GM18519 (cell line): ENCODE results near the gene FGF19.

Experiments used
- ATAC-seq: cut with Tn5 transposase; IDR thresholded peaks from one replicate; pipeline ENCODE4 v1.9.1; 2021; ENCODE audit warnings: mild to moderate bottlenecking, moderate library complexity; ENCODE audit not compliant: unreplicated experiment, low FRiP score

FGF19 gene

DNA sequence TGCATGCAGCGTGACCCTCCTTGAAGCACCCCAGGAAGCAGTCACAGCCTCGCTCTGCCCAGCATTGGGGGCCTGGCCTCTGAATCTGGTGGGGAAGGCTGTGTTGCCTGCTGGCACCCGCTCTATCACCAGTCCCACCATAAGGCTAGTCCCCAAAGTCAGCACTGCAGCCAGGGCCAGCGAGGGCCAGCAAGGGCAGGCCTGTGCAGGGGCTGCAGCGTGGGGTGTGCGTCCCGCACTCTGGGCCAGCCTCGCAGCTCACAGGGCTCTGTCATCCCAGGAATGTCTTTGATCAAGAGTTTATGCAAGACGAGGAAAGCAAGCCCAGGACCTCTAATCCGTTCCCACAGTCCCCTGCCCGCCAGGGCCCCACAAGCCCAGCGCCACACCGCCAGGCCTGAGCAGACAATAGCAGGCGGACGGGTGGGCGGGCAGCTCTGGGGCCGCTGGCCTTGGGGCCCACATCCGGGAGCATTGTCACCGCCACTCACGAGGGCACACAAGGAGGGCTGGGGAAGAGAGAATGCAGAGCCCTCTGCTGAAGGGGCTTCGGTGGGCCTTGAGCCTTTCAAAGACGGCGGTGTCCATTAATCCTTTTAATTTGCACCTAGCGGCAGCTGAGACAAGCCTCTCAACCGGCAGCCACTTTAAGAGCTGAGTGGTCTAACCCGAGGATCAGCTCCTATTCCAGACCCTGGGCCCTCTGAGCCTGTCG lies 45.8 kb downstream of the FGF19 start:
- no peak for ATAC-seq

DNA sequence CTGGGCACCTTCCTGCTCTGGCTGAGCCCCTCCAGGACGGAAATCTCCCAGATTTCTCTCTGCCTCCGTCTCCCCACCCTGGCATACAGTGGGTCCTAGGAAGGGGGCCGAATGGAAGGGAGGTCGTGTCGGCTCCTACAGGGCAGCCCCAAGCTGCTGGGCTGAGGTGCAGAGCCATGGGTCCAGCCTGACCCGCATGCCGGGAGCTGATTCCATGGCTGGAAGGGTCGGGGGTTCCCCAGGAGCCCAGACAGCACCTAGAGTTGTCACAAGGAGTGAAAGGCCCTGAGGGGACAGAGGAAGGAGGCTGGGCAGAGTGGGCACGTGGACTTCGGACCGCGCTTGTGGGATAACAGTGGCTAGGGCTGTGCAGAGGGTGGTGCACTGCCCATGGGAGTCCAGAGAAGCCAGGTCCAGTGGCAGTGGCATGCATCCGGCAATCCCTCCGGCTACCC lies 46.3 kb downstream of the FGF19 start:
- no peak for ATAC-seq

DNA sequence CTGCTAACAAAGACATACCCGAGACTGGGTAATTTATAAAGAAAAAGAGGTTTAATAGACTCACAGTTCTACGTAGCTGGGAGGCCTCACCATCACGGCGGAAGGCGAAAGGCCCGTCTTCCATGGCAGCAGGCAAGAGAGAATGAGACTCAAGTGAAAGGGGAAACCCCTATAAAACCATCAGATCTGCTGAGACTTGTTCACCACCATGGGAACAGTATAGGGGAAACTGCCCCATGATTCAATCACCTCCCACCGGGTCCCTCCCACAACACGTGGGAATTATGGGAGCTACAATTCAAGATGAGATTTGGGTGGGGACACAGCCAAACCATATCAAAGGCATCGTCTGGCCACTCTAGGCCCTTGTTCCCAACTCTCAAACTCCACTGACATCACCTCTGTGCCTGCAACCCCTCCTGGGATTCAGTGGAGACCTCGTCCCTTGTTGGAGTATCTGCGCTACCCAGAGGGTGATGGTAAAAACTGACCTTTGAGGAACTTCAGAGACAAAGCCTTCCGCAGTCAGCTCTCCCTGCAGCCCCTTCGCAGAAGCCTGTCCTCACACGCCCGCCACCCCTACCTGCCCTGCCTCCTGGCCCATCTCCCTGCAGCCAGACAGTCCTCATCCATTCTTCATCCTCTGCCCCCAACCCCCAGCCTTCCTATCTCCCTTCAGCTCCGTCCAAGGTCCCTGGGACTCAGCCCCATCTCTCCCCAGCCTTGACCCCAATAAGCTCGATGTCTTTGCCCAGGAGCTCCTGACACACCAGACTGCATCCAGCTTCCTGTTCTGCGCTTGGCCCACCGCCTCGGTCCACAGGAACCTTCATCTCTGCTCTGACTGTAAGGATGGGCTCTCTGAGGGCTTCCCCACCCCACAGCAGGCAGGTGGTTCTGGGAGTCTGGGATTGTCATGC lies 47.0 kb downstream of the FGF19 start:
- ATAC-seq: no peak

DNA sequence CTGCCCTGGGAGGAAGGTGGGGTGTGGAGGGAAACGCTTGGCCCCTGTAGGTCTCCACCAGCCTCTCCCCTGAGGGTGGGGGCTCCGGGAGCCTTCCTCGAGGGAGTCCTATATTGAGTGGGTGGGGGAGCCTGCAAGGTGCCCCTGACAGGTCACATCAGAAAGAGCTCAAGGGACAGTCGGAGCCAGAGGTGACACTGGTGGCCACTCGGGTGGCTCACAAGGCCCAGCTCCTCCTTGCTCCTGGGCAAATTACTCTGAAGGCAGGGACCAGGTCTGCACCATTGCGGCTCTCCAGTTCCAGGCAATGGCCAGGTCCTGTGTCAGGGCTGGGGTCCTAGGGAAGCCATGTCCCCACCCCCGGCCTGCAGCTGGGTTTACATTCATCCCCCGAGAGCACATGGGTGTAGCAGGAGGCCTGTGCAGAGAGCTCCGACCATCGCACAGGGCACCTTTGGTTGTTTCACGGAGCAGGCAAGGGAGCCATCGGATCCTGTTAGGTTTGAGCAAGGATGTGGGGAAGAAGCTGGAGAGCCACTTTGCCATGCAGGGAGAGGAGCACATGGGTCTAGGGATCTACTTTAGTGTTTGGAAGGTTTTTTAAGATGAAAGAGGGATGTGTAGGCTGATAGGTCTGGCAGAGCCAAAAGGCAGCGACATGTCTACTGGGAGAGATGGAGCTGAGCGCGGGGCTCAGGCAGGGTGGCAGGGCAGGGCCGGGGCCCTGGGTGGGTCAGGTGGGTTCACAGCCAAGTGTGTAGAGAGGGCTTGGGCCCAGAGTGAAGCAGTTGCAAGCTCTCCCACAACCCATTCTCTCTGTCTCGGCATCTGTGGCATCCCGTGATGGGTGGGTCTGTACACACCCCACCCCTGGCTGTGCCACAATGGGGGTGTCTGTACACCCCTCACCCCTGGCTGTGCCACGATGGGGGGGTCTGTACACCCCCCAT lies 48.1 kb downstream of the FGF19 start:
- ATAC-seq: no peak

DNA sequence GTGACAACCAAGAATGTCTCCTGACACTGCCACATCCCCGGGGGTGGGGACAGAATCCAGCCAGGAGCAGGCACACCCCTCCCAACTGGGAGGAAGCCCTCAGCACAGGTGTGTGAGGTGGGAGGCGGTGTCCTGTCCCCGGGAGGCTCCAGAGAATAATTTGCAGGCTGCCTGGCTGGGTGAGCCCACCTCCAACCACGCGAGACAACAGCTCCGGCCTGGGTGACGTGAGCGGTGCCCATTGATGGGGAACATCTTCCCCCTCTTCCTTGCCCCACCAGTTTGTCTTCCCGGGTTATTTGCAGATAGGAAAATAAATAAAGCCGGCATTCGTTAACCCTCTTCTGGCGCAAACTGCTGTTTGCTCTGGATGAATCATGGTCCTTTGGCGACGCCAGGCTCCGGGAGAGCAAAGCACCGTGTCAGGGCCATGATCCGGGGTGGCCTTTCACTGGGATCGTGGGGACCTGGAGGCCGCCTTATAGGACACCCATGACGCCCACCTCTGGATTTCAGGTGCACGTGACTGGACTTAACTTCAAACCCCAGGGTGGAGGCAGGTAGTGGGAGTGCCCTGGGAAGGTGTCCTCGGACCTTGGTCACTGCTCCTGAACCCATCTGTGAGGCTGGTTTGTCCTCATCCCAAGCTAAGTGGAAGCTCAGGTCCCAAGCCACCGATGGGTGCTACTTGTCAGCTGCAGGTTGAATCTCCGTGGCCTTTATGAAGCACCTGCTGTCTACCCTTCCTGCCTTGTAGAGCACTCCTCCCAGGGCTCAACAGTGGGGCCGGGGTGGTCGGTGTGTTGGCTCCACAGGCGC lies 49.0 kb downstream of the FGF19 start:
- ATAC-seq: no peak

DNA sequence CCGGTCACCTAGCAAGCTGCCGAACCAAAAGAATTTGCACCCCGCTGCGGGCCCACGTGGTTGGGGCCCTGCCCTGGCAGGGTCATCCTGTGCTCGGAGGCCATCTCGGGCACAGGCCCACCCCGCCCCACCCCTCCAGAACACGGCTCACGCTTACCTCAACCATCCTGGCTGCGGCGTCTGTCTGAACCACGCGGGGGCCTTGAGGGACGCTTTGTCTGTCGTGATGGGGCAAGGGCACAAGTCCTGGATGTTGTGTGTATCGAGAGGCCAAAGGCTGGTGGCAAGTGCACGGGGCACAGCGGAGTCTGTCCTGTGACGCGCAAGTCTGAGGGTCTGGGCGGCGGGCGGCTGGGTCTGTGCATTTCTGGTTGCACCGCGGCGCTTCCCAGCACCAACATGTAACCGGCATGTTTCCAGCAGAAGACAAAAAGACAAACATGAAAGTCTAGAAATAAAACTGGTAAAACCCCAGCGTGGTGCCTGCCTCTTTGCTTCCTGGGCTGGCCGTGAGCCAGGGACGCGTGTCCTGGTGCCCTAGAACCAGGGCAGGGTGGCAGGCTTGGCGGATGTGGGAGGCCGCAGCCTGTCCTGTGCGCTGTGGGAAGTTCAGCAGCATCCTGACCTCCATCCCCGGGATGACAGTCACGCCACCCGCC lies 49.7 kb downstream of the FGF19 start:
- no peak for ATAC-seq

DNA sequence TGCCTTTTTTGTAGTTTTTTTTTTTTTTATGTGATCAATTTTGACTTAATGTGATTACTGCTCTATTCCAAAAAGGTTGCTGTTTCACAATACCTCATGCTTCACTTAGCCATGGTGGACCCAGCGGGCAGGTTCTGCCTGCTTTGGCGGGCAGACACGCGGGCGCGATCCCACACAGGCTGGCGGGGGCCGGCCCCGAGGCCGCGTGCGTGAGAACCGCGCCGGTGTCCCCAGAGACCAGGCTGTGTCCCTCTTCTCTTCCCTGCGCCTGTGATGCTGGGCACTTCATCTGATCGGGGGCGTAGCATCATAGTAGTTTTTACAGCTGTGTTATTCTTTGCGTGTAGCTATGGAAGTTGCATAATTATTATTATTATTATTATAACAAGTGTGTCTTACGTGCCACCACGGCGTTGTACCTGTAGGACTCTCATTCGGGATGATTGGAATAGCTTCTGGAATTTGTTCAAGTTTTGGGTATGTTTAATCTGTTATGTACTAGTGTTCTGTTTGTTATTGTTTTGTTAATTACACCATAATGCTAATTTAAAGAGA lies 50.3 kb downstream of the FGF19 start:
- ATAC-seq: no peak

DNA sequence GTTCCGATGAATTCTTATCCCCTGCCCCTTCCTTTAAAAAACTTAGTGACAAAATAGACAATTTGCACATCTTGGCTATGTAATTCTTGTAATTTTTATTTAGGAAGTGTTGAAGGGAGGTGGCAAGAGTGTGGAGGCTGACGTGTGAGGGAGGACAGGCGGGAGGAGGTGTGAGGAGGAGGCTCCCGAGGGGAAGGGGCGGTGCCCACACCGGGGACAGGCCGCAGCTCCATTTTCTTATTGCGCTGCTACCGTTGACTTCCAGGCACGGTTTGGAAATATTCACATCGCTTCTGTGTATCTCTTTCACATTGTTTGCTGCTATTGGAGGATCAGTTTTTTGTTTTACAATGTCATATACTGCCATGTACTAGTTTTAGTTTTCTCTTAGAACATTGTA lies 50.8 kb downstream of the FGF19 start:
- ATAC-seq: no peak

DNA sequence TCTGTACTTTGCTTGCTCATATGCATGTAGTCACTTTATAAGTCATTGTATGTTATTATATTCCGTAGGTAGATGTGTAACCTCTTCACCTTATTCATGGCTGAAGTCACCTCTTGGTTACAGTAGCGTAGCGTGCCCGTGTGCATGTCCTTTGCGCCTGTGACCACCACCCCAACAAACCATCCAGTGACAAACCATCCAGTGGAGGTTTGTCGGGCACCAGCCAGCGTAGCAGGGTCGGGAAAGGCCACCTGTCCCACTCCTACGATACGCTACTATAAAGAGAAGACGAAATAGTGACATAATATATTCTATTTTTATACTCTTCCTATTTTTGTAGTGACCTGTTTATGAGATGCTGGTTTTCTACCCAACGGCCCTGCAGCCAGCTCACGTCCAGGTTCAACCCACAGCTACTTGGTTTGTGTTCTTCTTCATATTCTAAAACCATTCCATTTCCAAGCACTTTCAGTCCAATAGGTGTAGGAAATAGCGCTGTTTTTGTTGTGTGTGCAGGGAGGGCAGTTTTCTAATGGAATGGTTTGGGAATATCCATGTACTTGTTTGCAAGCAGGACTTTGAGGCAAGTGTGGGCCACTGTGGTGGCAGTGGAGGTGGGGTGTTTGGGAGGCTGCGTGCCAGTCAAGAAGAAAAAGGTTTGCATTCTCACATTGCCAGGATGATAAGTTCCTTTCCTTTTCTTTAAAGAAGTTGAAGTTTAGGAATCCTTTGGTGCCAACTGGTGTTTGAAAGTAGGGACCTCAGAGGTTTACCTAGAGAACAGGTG lies 51.8 kb downstream of the FGF19 start:
- no peak for ATAC-seq

DNA sequence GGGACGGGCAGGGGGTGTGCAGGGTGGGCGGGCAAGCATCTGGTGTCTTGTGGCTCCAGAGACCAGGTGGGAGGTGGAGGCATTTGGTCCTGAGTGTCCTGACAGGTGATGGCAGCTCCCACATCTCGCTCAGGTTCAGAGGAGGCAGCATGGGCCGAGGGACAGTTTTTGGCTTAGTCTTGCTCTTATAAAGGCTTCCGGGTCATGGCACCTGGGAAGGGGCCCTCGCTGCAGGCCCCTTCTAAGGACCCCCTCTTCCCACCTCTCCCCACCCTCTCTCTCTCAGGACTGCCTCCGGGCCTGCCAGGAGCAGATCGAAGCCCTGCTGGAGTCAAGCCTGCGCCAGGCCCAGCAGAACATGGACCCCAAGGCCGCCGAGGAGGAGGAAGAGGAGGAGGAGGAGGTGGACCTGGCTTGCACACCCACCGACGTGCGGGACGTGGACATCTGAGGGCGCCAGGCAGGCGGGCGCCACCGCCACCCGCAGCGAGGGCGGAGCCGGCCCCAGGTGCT lies 52.9 kb downstream of the FGF19 start:
- no peak for ATAC-seq

DNA sequence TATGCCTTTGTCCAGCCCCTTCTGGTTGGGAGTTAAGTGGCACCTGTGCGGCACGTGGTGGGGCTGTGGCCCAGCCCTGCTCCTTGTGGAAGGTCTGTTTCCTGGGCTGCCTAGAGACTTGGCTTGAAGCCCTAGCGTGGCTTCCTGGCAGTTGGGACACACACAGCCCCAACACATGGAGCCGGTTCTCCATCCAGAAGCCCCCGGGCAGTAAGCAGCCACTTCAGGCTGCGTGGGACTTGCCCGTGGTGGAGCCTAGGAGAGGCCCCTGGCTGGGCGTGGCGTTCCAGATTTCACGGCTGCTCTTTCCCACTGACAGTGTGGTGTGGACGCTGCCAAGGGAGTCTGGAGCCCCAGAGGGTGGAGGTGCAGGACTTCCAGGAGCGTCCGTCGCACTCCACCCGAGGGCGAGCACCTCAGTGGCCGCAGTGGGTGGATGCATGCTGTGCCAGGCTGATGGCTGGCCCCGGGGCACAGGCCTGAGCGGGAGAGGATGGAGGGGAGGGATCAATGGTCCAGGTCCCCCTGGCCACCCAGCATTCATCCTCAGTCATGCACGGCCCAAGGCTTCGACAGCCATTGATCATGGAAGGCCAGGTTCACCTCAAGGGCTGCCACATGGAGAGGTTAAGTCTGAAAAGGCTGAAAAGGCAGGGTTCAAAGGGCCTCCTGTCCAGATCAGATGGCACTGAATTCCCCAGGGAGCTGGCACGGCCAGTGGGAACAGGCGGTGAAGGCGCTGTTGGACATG lies 53.6 kb downstream of the FGF19 start:
- no peak for ATAC-seq

DNA sequence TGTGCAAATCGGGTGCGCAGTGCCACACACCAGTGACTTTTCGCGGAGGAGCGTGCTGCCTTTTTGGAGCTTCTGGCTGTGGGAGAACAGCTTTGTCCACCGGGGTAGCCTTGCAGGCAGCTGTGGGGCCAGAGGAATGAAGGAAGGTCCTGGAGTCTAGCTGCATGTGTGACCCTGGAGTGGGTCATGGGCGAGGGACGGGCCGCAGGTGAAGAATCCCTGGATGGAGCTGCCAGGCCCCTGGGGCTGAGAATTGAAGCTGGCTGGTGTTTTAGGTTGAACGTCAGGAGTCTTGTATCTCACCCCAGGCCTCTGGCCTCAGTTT lies 54.3 kb downstream of the FGF19 start:
- no peak for ATAC-seq

DNA sequence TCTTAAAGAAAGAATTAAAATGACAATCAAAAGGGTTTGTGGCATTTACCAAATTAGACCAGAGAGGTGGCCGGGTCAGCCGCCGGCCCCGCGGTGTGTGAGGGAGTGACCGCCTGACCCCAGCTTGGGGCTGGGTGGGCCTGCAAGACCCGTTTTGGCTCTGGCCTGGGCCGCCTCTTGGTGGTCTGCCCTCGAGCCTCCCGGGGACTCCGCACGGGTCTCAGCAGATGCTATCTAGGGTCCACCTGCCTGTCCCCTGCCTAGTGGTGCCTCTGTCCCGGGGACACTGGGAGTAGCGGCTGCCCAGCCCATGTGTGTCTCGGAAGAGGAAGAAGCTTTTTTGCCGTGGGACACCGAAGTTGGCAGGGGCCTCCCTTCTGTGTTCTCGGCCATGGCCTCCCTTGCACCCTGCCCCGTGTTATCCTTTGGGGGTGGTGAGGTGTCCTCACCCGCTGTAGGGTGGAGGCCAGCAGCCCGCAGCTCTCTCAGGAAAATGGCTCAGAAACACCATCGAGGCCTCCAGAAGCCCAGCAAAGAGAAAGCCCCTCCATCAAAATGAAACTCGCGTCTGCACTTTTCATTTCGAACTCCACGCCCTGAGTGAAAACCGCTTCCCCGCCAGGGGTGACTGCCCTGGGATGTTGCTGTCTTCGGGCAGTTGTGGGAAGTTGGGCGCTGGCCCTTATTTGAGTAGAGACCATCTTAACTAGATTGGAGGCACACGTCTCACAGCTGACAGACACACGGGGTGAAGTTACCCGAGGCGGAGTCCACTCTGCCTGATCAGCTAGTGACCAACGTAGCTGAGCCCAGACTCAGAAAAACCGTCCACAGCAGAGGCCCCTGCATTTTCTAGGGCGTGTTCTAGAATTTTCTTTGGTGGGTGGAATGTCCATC lies 54.9 kb downstream of the FGF19 start:
- ATAC-seq: no peak
